ENCODE results near the gene FER1L5. TPM values are rescaled to one million over a fixed set of nuclear protein-coding genes. Genes with fewer than 3 reads are reported as not detected.

Gene FER1L5
- total RNA-seq, 4 donors from 2014 or later, result under 0.01 TPM; not detected in 3

DNA sequence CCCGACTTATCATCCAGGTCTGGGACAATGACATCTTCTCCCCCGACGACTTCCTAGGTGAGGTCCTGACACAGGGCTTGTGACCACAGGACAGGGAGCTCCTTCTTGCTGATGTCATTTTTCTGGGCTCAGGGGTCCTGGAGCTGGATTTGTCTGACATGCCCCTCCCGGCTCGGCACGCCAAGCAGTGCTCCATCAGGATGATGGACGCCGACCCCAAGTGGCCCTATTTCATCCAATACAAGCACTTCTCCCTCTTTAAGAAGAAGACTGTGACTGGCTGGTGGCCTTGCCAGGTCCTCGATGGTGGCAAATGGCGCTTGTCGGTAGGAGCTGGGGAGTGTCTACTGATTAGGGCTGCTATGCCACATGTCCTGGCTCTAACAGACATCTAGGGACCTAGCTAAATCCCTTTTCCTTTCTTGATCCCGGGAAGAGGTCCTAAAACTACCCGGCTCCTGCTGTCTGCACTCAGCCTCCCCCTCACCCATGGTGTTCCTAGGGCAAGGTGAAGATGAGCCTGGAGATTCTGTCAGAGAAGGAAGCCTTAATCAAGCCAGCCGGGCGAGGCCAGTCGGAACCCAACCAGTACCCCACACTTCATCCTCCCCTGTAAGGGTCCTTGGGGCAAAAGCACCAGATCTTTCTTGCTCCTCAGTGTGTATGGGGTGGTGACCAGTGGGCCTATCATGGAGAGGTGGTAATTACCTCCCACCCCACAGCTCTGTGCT lies 60.6 kb downstream of the FER1L5 start:
- Histone ChIP-seq H3K36me3 (peaks cover 31 to 77% (median 61%) of the 10 kb centered on the region in 4 donors), H3K9me3 (no peaks in the 10 kb centered on the region), H3K4me1 (no peaks in the 10 kb centered on the region), H3K27me3 (no peaks in the 10 kb centered on the region), H3K27ac (replicated peaks in 1 of 4) (no peak overlapping the region), H3K4me3 (no peak overlapping the region)
- intact Hi-C loops (cut with DNase I), result no loop called here
- 94% methylated on average over 16 of the region's 16 CpGs for WGBS
- TF ChIP-seq EP300 (IDR thresholded peaks at IDR 0.05) (no peak), POLR2AphosphoS5 (IDR thresholded peaks at IDR 0.05) (no peak)
- TF ChIP-seq, protein P1, sequence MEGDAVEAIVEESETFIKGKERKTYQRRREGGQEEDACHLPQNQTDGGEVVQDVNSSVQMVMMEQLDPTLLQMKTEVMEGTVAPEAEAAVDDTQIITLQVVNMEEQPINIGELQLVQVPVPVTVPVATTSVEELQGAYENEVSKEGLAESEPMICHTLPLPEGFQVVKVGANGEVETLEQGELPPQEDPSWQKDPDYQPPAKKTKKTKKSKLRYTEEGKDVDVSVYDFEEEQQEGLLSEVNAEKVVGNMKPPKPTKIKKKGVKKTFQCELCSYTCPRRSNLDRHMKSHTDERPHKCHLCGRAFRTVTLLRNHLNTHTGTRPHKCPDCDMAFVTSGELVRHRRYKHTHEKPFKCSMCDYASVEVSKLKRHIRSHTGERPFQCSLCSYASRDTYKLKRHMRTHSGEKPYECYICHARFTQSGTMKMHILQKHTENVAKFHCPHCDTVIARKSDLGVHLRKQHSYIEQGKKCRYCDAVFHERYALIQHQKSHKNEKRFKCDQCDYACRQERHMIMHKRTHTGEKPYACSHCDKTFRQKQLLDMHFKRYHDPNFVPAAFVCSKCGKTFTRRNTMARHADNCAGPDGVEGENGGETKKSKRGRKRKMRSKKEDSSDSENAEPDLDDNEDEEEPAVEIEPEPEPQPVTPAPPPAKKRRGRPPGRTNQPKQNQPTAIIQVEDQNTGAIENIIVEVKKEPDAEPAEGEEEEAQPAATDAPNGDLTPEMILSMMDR (IDR thresholded peaks at IDR 0.05), result no peak
- DNase-seq (ENCODE audit: extremely low spot score), result no peak

DNA sequence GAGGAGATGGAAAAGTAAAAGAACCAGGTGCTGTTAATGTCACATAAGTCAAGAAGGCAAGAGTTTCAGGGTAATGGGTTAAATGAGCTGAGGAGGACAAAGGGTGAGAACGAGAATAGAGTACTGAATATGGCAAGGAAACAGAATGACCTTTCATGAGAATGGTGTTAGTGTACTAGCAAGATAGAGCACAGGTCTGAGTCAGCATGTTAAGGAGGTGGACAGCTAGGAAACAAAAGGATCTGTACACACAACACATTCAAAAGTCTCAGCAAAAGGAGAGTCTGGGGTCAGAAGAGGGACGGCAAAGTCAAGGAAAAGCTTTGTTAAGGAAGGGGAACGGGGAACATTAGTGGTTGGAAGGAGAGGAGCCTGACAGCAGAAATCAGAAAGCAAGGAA lies 68.4 kb downstream of the FER1L5 start:
- WGBS, result 87% methylated on average over 3 of the region's 3 CpGs
- Histone ChIP-seq H3K4me1 (no peaks in the 10 kb centered on the region), H3K27me3 (no peaks in the 10 kb centered on the region), H3K27ac (replicated peaks in 1 of 4) (no peak overlapping the region), H3K9me3 (no peaks in the 10 kb centered on the region), H3K36me3 (peaks cover 69 to 98% (median 83%) of the 10 kb centered on the region in 4 donors), H3K4me3 (no peak overlapping the region)
- intact Hi-C loops (cut with DNase I), result no loop called here
- DNase-seq (ENCODE audit: extremely low spot score), result no peak
- TF ChIP-seq, protein P1 (IDR thresholded peaks at IDR 0.05), result no peak
- TF ChIP-seq POLR2AphosphoS5 (IDR thresholded peaks at IDR 0.05) (no peak), EP300 (IDR thresholded peaks at IDR 0.05) (no peak), POLR2A (IDR thresholded peaks at IDR 0.05; ENCODE audit: low read depth) (no peak)

- whole genome bisulfite sequencing, result 93% methylated on average over 5 of the region's 5 CpGs
- intact Hi-C loops (cut with DNase I), result no loop called here
- peaks cover 29 to 80% (median 49%) of the 10 kb centered on the region in 4 donors for H3K36me3 ChIP-seq
These were observed 73.1 kb downstream of the FER1L5 start for GRCh38 chr2:96715658-96716057.

GRCh38 chr2:96716388-96716787 lies 73.8 kb downstream of the FER1L5 start:
- H3K27ac ChIP-seq (replicated peaks in 1 of 4), result no peak overlapping the region
- peaks cover 24 to 74% (median 42%) of the 10 kb centered on the region in 4 donors for H3K36me3 ChIP-seq
- H3K27me3 ChIP-seq, result no peaks in the 10 kb centered on the region
- no peak for TF ChIP-seq EP300 (IDR thresholded peaks at IDR 0.05)
- no peak for TF ChIP-seq POLR2AphosphoS5 (IDR thresholded peaks at IDR 0.05)
- TF ChIP-seq POLR2A (IDR thresholded peaks at IDR 0.05; ENCODE audit: low read depth), result no peak
- TF ChIP-seq, protein P1 (IDR thresholded peaks at IDR 0.05), result no peak
- no peaks in the 10 kb centered on the region for H3K4me1 ChIP-seq
- intact Hi-C loops (cut with DNase I), result no loop called here
- no peak for DNase-seq (ENCODE audit: extremely low spot score)
- H3K4me3 ChIP-seq, result no peak overlapping the region
- no peaks in the 10 kb centered on the region for H3K9me3 ChIP-seq

More at GRCh38 chr2:96715658-96716057, 73.1 kb downstream of the FER1L5 start:
- DNase-seq (ENCODE audit: extremely low spot score), result no peak
- Histone ChIP-seq H3K9me3 (no peaks in the 10 kb centered on the region), H3K27ac (replicated peaks in 1 of 4) (no peak overlapping the region), H3K4me3 (no peak overlapping the region), H3K27me3 (no peaks in the 10 kb centered on the region), H3K4me1 (no peaks in the 10 kb centered on the region)
- TF ChIP-seq POLR2A (IDR thresholded peaks at IDR 0.05; ENCODE audit: low read depth), result no peak

- Histone ChIP-seq H3K9me3 (no peaks in the 10 kb centered on the region), H3K4me3 (no peak overlapping the region), H3K4me1 (no peaks in the 10 kb centered on the region), H3K27ac (replicated peaks in 1 of 4) (no peak overlapping the region), H3K27me3 (no peaks in the 10 kb centered on the region), H3K36me3 (peaks cover 22 to 92% (median 51%) of the 10 kb centered on the region in 4 donors)
- DNase-seq (ENCODE audit: extremely low spot score), result no peak
- intact Hi-C loops (cut with DNase I), result no loop called here
- WGBS, result 90% methylated on average over 4 of the region's 4 CpGs
- TF ChIP-seq EP300 (IDR thresholded peaks at IDR 0.05) (no peak), POLR2AphosphoS5 (IDR thresholded peaks at IDR 0.05) (no peak), POLR2A (IDR thresholded peaks at IDR 0.05; ENCODE audit: low read depth) (no peak)
- TF ChIP-seq, protein P1 (IDR thresholded peaks at IDR 0.05), result no peak
These were observed 83.6 kb downstream of the FER1L5 start for GRCh38 chr2:96726131-96726530.

Measured in esophagus muscularis mucosa (tissue), 4 donors.